Tibial nerve (tissue), 4 donors: Measurements from ENCODE around the gene PRLH.

ENCODE experiments used
- EP300 ChIP-seq, 2 donors: sonication (generic); formaldehyde crosslinking; IDR thresholded peaks; one replicate each; pipeline ENCODE4 v1.6.1; 2017; ENCODE audit warnings: antibody characterized with exemption in 2 of 2, mild to moderate bottlenecking in 1 of 2
- POLR2A ChIP-seq, 2 donors: fragments of 450-650 bp; IDR thresholded peaks; one replicate each; pipeline ENCODE4 v1.6.1; 2017; ENCODE audit warnings: antibody characterized with exemption in 2 of 2, mild to moderate bottlenecking in 2 of 2, moderate library complexity in 2 of 2
- TF ChIP-seq, protein P1 (sequence below), 5 experiments: fragments of 200-600 bp in 3 of 5; fragments of 450-650 bp in 2 of 5; sonication (generic) in 3 of 5; IDR thresholded peaks; one replicate each; pipeline ENCODE4 v1.5.1; 2016 to 2019; ENCODE audit warnings: antibody characterized with exemption in 5 of 5, mild to moderate bottlenecking in 3 of 5, moderate library complexity in 2 of 5

- TF ChIP-seq, protein P1, sequence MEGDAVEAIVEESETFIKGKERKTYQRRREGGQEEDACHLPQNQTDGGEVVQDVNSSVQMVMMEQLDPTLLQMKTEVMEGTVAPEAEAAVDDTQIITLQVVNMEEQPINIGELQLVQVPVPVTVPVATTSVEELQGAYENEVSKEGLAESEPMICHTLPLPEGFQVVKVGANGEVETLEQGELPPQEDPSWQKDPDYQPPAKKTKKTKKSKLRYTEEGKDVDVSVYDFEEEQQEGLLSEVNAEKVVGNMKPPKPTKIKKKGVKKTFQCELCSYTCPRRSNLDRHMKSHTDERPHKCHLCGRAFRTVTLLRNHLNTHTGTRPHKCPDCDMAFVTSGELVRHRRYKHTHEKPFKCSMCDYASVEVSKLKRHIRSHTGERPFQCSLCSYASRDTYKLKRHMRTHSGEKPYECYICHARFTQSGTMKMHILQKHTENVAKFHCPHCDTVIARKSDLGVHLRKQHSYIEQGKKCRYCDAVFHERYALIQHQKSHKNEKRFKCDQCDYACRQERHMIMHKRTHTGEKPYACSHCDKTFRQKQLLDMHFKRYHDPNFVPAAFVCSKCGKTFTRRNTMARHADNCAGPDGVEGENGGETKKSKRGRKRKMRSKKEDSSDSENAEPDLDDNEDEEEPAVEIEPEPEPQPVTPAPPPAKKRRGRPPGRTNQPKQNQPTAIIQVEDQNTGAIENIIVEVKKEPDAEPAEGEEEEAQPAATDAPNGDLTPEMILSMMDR (IDR thresholded peaks at IDR 0.05) = no peak
- TF ChIP-seq POLR2A (IDR thresholded peaks at IDR 0.05) (no peak), EP300 (IDR thresholded peaks at IDR 0.05) (no peak)
Observed at GRCh38 chr2:237533668-237534161, 32.7 kb upstream of the PRLH start.
